GM06990 (cell line): ENCODE data around the gene SLC36A2.

Experiments
- DNase-seq: peaks from one replicate; pipeline ENCODE4 v3.0.0-alpha.2; 2011; ENCODE audit not compliant: insufficient read length; ENCODE audit errors: extremely low read depth
- H3K27me3 ChIP-seq: replicated peaks from 2 replicates; pipeline ENCODE4 v1.6.0; 2011; ENCODE audit warnings: low read length; ENCODE audit not compliant: control insufficient read depth, insufficient read depth
- H3K36me3 ChIP-seq: 2 replicates; pipeline ENCODE4 v1.5.1; 2011; ENCODE audit warnings: low read length; ENCODE audit not compliant: control insufficient read depth, insufficient read depth
- H3K4me3 ChIP-seq: replicated peaks from 2 replicates; pipeline ENCODE4 v1.5.1; 2011; ENCODE audit warnings: low read depth, mild to moderate bottlenecking, control low read depth, low read length
- CTCF ChIP-seq: IDR thresholded peaks from 2 replicates; pipeline ENCODE4 v1.5.1; 2011; ENCODE audit warnings: low read length, control low read depth, mild to moderate bottlenecking, inconsistent platforms; ENCODE audit not compliant: insufficient read depth, poor library complexity, severe bottlenecking

The SLC36A2 gene

GRCh38 chr5:151298063-151298855, 49.1 kb downstream of the SLC36A2 start:
- DNase-seq: no peak
- no peaks in the 10 kb centered on the region for H3K36me3 ChIP-seq
- no peak for TF ChIP-seq CTCF

GRCh38 chr5:151296974-151297373, 50.4 kb downstream of the SLC36A2 start:
- Histone ChIP-seq H3K36me3 (no peaks in the 10 kb centered on the region), H3K4me3 (no peak overlapping the region), H3K27me3 (no peaks in the 10 kb centered on the region)
- TF ChIP-seq CTCF: no peak
- DNase-seq: no peak

More at GRCh38 chr5:151298063-151298855, 49.1 kb downstream of the SLC36A2 start:
- Histone ChIP-seq H3K4me3 (no peak overlapping the region), H3K27me3 (no peaks in the 10 kb centered on the region)

GRCh38 chr5:151296478-151296830, 50.9 kb downstream of the SLC36A2 start:
- H3K4me3 ChIP-seq: no peak overlapping the region
- DNase-seq: no peak
- H3K27me3 ChIP-seq: no peaks in the 10 kb centered on the region
- no peak for TF ChIP-seq CTCF
- H3K36me3 ChIP-seq: no peaks in the 10 kb centered on the region

- Histone ChIP-seq H3K36me3 (no peaks in the 10 kb centered on the region), H3K27me3 (no peaks in the 10 kb centered on the region), H3K4me3 (no peak overlapping the region)
- TF ChIP-seq CTCF: no peak
- no peak for DNase-seq
These were observed 51.4 kb downstream of the SLC36A2 start for GRCh38 chr5:151295791-151296477.

- no peak for DNase-seq
- no peaks in the 10 kb centered on the region for H3K27me3 ChIP-seq
- no peak overlapping the region for H3K4me3 ChIP-seq
- no peak for TF ChIP-seq CTCF
- H3K36me3 ChIP-seq: no peaks in the 10 kb centered on the region
These were observed 52.2 kb downstream of the SLC36A2 start for GRCh38 chr5:151295138-151295537.
